Stomach (tissue), 9 donors: ENCODE data around the gene DYRK2. TPM values are rescaled to one million over a fixed set of nuclear protein-coding genes. Genes with fewer than 3 reads are reported as not detected.

ENCODE experiments used
- DNase-seq, 2 donors: peaks; one replicate each; pipeline versions ENCODE4 v3.0.0 to v3.0.0-alpha.2; 2013 to 2019
- H3K27ac ChIP-seq, 5 donors: fragments of 200-600 bp in 4 of 5; sonication (generic) in 4 of 5; one replicate each; pipeline ENCODE4 v1.5.1; 2013 to 2019; ENCODE audit warnings: mild to moderate bottlenecking in 1 of 5, moderate library complexity in 1 of 5
- H3K27me3 ChIP-seq, 3 donors: fragments of 200-600 bp; sonication (generic); one replicate each; pipeline ENCODE4 v1.5.1; 2017 to 2019; ENCODE audit warnings: mixed run types in 1 of 3
- H3K36me3 ChIP-seq, 4 donors: fragments of 200-600 bp; sonication (generic); 1 replicate in 3 of 4; 2 replicates in 1 of 4; pipeline ENCODE4 v1.5.1; 2016 to 2019
- H3K4me1 ChIP-seq, 4 donors: fragments of 200-600 bp; sonication (generic); one replicate each; pipeline ENCODE4 v1.5.1; 2016 to 2019
- H3K4me3 ChIP-seq, 4 donors: fragments of 200-600 bp; sonication (generic) in 3 of 4; one replicate each; pipeline ENCODE4 v1.5.1; 2016 to 2019; ENCODE audit warnings: mild to moderate bottlenecking in 1 of 4
- H3K9me3 ChIP-seq, 4 donors: fragments of 200-600 bp; sonication (generic); one replicate each; pipeline ENCODE4 v1.5.1; 2016 to 2019
- EP300 ChIP-seq: sonication (generic); formaldehyde crosslinking; IDR thresholded peaks from one replicate; pipeline ENCODE4 v1.6.1; 2017; ENCODE audit warnings: antibody characterized with exemption
- POLR2A ChIP-seq, 4 donors: fragments of 450-650 bp; IDR thresholded peaks; one replicate each; pipeline ENCODE4 v1.6.1; 2016; ENCODE audit warnings: antibody characterized with exemption in 4 of 4, control low read depth in 2 of 4, mild to moderate bottlenecking in 1 of 4, moderate library complexity in 1 of 4
- POLR2AphosphoS5 ChIP-seq, 3 donors: sonication (generic); formaldehyde crosslinking; IDR thresholded peaks; one replicate each; pipeline ENCODE4 v1.6.1; 2016; ENCODE audit warnings: antibody characterized with exemption in 3 of 3
- WGBS, 5 donors: extraction: QIAGEN DNeasy Blood & Tissue Kit in 3 of 5; methylation state at CpG; one replicate each; pipeline versions ENCODE4 v1.1.5 to v1.1.7; 2013 to 2018; 5-methylcytosine and 5-hydroxymethylcytosine counted together
- intact Hi-C: fragments of 100-400 bp; cut with DNase I; formaldehyde crosslinking; loops from one replicate; pipeline ENCODE4 v1.15.1; 2023; ENCODE audit warnings: low total_unique reads
- polyA plus RNA-seq, 3 donors: library from polyadenylated mRNA; stranded (reverse); fragments of 200-250 nt; gene quantifications; one replicate each; pipeline ENCODE4 v1.2.3, GENCODE V29; 2013
- total RNA-seq, 5 donors: library from RNA; depleted of rRNA; stranded (reverse); fragments of >200 nt; gene quantifications; one replicate each; pipeline versions ENCODE4 v1.1.0 to v1.2.3, GENCODE V29; 2014 to 2016
- TF ChIP-seq, protein P1 (sequence below), 7 experiments: fragments of 450-650 bp in 4 of 7; fragments of 200-600 bp in 3 of 7; sonication (generic) in 3 of 7; IDR thresholded peaks; one replicate each; pipeline ENCODE4 v1.5.1; 2016 to 2019; ENCODE audit warnings: antibody characterized with exemption in 7 of 7, control low read depth in 2 of 7, mild to moderate bottlenecking in 1 of 7
- donor health status: healthy with polysubstance abuse.
- donor health status: Bipolar disorder and iron deficiency.
- donor health status: healthy.

The DYRK2 gene
- total and polyA plus RNA-seq, 8 donors = 3.3 to 43.9 (median 18.1) TPM

DNA sequence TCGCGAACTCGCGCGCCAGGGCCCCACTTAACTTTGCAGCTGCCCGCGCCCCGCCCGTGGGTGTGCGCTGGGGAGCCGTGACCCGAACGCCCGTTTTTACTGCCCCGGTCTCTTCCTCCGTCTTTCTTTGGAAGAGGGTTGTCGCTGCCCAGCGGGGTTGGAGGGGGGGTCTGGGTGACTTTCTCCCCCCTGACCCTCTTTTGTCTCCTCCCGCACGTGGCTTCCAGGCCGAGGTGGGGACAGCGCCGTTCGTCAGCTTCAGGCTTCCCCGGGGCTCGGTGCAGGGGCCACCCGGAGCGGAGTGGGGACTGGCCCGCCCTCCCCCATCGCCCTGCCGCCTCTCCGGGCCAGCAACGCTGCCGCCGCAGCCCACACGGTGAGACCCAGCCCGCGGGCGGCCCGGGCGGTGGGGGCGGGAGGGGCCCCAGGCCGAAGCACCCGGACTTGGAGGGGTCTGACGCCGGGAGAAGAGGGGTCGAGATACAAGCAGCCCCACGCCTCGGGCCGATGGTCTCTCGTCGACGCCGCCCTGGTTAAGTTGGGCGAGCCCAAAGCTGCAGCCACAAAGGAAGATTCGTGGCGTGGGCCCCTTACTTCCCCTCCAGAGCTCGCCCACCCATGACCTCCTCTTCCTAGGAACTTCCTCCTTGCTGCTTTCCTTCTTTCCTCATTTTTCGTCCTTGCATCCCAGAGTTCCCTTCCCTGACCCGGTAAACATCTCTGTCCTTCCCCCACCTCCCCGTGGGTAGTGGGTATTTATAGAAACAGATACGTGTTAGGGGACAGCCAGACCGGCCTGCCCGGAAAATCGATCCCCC lies 1.2 kb downstream of the DYRK2 start:
- peaks cover 25 to 58% (median 42%) of the 10 kb centered on the region in 4 donors for H3K4me1 ChIP-seq
- 0 to 1% (median 0%) methylated on average over 35 to 65 of the region's 65 CpGs for WGBS, 5 donors
- no peaks in the 10 kb centered on the region for H3K36me3 ChIP-seq
- H3K27ac ChIP-seq = peak overlapping the region; percentile 91 to 99 (median 98)
- intact Hi-C loops = loop anchor here (10.0 kb wide), 1 partner anchor 295 kb away; no protein-coding TSS in a partner anchor
- no peaks in the 10 kb centered on the region for H3K9me3 ChIP-seq
- H3K4me3 ChIP-seq = peak overlapping the region; percentile 73 to 98 (median 98)
- TF ChIP-seq, protein P1, sequence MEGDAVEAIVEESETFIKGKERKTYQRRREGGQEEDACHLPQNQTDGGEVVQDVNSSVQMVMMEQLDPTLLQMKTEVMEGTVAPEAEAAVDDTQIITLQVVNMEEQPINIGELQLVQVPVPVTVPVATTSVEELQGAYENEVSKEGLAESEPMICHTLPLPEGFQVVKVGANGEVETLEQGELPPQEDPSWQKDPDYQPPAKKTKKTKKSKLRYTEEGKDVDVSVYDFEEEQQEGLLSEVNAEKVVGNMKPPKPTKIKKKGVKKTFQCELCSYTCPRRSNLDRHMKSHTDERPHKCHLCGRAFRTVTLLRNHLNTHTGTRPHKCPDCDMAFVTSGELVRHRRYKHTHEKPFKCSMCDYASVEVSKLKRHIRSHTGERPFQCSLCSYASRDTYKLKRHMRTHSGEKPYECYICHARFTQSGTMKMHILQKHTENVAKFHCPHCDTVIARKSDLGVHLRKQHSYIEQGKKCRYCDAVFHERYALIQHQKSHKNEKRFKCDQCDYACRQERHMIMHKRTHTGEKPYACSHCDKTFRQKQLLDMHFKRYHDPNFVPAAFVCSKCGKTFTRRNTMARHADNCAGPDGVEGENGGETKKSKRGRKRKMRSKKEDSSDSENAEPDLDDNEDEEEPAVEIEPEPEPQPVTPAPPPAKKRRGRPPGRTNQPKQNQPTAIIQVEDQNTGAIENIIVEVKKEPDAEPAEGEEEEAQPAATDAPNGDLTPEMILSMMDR (IDR thresholded peaks at IDR 0.05) = no peak
- TF ChIP-seq EP300 = no peak
- no peak for TF ChIP-seq POLR2A (IDR thresholded peaks at IDR 0.05)
- TF ChIP-seq POLR2AphosphoS5 (IDR thresholded peaks at IDR 0.05) = no peak
- no peaks in the 10 kb centered on the region for H3K27me3 ChIP-seq
- DNase-seq = peak; percentile 43 to 73

DNA sequence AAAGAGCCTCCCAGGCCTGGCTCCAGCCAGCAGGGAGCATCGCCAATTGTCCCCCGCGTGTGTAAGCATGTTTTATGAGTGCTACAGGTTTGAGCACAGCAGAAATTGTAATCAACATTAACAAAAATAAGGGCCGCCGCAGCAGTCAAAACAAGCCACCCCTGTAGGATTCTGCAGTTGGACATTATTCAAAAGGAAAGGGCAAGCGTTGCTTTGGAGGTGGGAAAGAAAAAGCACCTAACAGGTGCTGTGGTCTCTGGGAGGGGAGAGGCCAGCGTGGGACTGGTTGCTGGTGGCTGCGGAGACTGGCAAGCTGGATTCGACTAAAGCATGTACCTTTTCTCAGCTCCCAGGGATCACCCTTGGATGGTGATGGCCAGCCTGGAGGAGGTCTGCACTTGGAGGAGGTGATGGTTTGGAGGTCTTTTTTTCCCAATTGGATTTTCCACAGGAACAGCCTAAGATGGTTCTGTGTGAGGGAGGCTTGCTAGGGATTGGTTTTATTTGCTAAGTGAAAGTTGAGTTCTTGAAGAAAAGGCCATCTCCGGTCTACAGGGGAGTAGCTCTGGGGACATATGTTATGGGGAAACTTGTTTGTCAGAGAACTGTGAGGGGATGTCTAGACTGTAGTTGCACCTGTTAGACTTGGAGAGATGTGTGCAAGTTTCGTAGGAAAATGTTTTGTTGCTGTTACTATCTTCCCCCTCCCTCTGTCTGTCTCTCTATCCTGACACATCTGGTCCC lies 2.0 kb downstream of the DYRK2 start:
- no peak for TF ChIP-seq POLR2AphosphoS5 (IDR thresholded peaks at IDR 0.05)
- TF ChIP-seq, protein P1 (IDR thresholded peaks at IDR 0.05) = no peak
- TF ChIP-seq EP300 = no peak
- no peak for TF ChIP-seq POLR2A (IDR thresholded peaks at IDR 0.05)
- peaks cover 25 to 64% (median 46%) of the 10 kb centered on the region in 4 donors for H3K4me1 ChIP-seq
- DNase-seq = peak in 1 of 2 donors; percentile 19
- 10 to 25% (median 14%) methylated on average over 11 of the region's 11 CpGs for WGBS, 5 donors
- H3K4me3 ChIP-seq = peak overlapping the region; percentile 73 to 98 (median 98)
- no peaks in the 10 kb centered on the region for H3K36me3 ChIP-seq
- H3K9me3 ChIP-seq = no peaks in the 10 kb centered on the region
- no peaks in the 10 kb centered on the region for H3K27me3 ChIP-seq
- intact Hi-C loops = no loop called here
- peak overlapping the region; percentile 91 to 99 (median 98) for H3K27ac ChIP-seq

DNA sequence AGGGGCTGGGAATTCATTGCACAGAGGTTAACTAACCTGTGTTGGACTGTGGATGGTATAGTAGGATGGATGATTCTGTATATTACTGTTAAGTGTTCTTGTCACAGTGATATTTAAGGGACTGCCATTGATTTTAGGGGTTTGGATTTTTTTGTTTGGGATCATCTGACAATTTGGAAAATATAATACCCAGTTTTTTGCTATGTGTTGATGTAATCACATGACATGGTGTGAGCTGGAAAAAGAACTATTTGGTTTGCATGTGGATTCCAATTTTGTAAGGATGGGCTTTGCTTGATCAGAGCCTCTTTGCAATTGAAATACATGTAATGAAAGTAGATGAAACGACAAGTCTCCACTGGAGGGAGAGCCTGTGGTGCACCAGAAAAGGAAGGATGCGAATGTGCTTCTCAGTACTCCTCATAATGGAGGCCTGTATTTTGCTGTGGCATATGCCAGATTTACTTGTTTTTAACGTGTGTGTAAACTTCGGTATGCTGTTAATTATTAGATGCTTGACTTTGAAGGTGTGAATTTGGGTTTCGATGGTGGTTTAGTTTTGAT lies 2.7 kb downstream of the DYRK2 start:
- Histone ChIP-seq H3K4me1 (peaks cover 25 to 69% (median 49%) of the 10 kb centered on the region in 4 donors), H3K4me3 (peak overlapping the region; percentile 73 to 98 (median 98)), H3K27ac (peak overlapping the region in 4 of 5 donors; percentile 91 to 99 (median 98)), H3K27me3 (no peaks in the 10 kb centered on the region), H3K36me3 (peaks cover 0 to 3% (median 0%) of the 10 kb centered on the region in 4 donors), H3K9me3 (no peaks in the 10 kb centered on the region)
- peak in 1 of 2 donors; percentile 72 for DNase-seq
- intact Hi-C loops = no loop called here
- TF ChIP-seq, protein P1 (IDR thresholded peaks at IDR 0.05) = peak in 1 of 7 experiments; percentile 16
- TF ChIP-seq EP300 = no peak
- WGBS, 5 donors = 12 to 37% (median 18%) methylated on average over 5 of the region's 5 CpGs

DNA sequence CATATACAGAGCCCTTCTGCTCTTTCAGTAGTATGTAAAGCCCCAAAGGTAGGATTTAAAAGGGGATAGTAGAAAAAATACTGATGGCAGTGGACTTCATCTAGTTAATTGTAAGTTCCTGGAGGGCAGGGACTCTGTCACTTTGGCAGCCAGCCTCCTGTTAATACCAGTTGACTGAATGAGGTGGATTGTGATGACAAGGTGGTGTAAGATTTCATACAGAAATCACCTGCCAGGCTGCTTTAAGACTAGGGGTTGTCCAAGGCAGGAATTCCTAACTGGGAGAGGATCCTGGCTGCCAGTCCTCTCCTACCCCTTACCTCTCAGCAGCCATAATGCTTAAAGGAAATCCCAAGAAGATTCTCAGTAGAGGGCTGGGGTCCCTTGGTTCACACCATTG lies 7.3 kb downstream of the DYRK2 start:
- TF ChIP-seq POLR2AphosphoS5 (IDR thresholded peaks at IDR 0.05) (no peak), POLR2A (IDR thresholded peaks at IDR 0.05) (no peak), EP300 (no peak)
- TF ChIP-seq, protein P1 (IDR thresholded peaks at IDR 0.05) = no peak
- peaks cover 11 to 80% (median 49%) of the 10 kb centered on the region in 4 donors for H3K4me1 ChIP-seq
- DNase-seq = no peak
- H3K36me3 ChIP-seq = peaks cover 21 to 34% (median 28%) of the 10 kb centered on the region in 4 donors
- H3K27me3 ChIP-seq = no peaks in the 10 kb centered on the region
- no peak overlapping the region for H3K4me3 ChIP-seq
- intact Hi-C loops = no loop called here
- H3K9me3 ChIP-seq = no peaks in the 10 kb centered on the region
- no peak overlapping the region for H3K27ac ChIP-seq
